Islet of Langerhans (tissue), 1 donor: ENCODE measurements around the gene SMIM5.
"Not testable (repeated sequence)": the region's sequence is repeated elsewhere in the genome, so short reads cannot be mapped to it uniquely, and the experiment has no call there.

ENCODE experiments used
- FAIRE-seq: peaks from one replicate; lab custom pipeline; 2011; peaks lifted over from hg19 to GRCh38; lab: Jason Lieb, UNC

SMIM5 gene

DNA sequence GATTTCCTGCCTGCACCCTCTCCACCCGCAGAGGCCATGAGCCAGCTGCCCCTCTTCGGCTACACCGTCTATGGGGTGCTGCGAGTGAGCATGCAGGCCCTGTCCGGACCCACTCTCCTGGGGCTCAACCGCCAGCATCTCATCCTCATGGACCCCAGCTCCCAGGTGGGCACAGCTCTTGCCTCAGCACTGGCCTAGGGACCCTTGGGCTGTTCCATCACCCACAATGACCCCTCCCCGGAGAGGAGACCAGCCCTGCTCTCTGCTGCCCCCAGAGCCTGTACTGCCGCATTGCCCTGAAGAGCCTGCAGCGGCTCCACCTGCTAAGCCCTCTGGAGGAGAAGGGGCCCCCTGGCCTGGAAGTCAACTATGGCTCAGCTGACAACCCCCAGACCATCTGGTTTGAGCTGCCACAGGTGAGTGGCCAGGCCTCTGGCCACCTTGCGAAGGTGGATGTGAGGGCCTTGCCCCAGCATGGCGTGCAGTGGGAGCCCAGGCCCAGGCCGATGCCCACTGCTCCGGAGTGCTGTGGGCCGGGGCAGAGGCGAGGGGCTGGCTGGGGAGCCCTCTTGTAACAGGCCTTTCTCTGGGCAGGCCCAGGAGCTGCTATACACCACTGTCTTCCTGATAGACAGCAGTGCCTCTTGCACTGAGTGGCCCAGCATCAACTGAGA, 7.3 kb upstream of the SMIM5 start:
- no peak for FAIRE-seq

DNA sequence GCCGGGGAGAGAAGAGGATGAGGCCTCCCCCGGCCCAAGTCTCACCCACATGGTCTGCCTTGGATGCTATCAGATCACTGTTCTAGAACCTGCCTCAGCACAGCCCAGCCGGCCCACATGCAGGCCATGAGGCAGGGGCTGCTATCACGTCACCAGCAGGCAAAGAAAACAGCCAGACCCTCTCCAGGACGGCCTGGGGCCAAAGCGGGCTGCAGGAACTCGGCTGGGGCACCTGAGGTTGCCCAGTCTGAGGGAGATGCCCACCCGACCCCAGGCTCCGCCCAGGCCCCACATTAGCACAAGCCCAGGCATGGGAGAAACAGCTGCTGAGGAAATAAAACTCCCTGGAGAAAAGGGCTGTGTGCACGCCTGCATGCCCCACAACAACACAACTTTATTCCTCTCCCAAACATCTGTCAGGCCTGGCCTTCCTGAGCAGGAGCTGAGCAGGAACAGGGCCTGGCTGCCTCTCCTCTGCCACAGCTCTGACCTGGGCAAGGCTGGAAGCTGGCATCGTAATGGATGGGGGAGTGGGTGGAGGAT, 6.7 kb upstream of the SMIM5 start:
- no peak for FAIRE-seq

DNA sequence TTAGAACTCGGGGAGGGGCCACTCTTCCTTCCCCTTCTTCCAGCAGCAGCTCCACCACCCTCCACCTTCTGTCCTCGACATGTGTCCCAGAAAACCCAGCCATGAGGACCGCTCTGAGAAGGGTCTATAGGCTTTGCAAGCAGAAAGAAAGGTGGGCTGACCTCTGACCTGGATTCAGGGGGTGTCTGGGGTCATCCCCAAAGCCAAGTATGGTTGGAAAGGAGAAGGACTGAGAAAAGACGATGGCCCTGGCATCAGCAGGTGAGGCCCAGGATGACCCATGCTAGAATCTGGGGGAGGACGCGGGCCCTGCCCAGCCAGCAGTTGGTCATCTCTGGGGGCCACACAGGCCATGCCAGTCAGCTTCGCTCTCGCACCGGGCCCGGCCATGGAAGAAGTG, 6.1 kb upstream of the SMIM5 start:
- FAIRE-seq = no peak

DNA sequence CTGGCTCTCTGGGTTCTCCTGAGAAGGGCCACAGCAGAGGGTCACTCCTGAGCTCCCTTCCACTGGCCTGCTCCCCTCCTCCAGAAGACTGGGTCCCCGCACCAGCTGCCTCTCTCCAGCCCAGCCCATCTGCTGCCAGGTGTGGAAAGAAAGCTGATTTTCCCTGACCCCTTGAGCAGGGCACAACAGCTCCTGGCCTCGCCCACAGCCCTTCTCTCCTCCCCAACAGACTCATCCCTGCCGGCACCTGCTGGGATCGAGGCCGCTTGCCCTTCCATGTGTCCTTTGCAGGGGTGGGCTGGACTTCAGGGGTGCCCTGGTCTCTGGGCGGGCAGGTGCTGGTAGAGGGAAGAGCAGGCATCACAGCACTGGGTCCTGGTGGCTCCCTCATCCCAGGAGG, 4.8 kb upstream of the SMIM5 start:
- no peak for FAIRE-seq

DNA sequence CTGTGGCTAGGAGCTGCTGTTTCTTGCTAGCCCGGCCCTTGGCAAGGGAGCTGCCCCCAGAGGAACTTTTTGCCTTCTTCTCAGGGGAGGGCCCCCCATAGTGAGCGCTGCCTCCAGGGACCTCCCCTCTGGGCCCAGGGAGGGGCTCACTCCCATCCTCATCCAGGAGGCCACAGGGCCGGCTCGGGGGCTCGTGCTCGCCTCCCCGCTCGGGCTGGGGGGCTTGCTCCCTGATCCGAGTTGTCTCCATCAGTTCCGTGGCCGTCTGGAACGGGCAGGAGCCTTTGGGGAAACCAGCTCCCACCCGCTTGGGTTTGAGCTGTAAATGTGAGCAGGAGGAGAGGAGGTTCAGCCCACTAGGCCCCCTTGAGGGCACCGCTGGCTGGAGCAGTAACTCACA, 4.1 kb upstream of the SMIM5 start:
- FAIRE-seq = no peak

DNA sequence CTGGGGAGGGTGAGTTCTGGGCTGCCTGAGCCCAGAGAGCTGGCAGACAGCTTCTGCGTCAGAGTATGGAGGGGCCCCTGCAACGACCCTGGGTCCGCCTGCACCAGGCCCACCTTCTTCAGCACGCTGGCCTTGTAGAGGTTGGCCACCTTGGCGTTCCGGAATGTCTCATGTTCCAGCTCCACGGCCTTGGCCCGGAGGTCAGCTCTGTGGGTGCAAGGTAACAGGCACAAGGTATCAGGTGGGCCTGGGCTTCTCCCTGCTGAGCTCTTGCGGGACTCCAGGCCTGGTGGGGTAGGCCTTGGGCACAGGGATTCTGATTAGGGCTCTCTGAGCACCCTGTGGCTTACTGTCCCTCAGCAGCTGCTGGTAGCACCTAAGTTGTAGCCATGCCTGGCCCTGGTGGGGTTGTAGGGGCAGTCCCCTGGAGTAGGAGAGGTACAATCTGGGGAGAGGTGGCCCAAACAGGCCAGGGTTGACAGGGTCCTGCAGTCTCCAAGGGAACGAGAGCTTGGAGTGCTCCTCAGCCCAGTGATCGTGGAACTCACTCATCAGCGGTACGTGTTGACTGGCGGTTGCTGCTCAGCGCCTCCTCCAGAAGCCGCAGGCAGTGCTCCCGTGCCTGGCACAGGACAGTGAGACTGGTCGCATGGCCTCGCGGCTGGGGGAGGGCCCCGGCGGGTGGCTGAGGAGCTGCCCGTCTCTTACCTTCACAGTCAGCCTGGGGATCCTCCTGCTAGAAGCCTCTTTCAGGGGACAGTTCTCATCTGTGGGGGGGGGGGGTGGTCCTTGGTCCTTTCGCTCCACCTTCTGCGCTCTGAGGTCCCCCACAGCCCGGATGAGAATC, 2.9 kb upstream of the SMIM5 start:
- no peak for FAIRE-seq

DNA sequence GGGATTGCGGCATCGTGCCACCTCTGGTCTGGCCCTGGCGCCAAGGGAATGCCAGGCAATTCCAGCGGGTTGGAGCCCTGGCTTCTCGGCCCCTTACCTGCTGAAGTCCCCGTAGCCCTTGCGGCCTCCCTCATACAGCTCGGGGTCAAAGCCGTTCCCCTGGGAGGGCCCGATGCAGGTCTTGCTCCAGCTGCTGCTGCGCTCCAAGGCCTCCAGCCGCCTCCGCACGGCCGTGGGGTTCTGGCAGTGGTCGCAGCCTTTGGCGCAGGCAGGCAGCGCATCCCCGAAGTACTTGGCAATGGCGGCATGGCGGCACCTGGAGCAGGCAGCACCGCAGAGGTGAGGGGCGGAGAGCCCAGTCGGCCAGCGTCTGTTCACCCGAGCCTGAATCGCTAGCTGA, 1.9 kb upstream of the SMIM5 start:
- FAIRE-seq = no peak

DNA sequence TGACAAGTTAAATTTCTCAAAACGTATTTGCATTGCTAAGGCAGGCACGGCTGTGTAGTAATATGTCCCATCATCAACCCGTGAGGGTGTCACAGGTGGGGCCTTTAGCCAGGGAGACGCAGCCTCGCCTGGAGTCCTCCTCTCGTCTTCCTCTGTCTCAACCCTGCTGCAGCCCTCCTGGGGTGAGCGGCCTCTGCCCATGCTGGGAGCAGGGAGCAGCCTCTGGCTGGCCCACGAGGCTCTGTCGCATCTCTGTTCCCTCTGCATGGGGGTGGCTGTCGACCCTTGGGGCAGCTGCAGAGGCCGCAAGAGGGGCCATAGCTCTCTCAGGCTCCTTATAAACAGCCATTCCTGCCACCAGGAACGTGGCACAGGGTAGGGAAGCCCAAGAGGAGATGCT, 806 bp upstream of the SMIM5 start:
- no peak for FAIRE-seq

DNA sequence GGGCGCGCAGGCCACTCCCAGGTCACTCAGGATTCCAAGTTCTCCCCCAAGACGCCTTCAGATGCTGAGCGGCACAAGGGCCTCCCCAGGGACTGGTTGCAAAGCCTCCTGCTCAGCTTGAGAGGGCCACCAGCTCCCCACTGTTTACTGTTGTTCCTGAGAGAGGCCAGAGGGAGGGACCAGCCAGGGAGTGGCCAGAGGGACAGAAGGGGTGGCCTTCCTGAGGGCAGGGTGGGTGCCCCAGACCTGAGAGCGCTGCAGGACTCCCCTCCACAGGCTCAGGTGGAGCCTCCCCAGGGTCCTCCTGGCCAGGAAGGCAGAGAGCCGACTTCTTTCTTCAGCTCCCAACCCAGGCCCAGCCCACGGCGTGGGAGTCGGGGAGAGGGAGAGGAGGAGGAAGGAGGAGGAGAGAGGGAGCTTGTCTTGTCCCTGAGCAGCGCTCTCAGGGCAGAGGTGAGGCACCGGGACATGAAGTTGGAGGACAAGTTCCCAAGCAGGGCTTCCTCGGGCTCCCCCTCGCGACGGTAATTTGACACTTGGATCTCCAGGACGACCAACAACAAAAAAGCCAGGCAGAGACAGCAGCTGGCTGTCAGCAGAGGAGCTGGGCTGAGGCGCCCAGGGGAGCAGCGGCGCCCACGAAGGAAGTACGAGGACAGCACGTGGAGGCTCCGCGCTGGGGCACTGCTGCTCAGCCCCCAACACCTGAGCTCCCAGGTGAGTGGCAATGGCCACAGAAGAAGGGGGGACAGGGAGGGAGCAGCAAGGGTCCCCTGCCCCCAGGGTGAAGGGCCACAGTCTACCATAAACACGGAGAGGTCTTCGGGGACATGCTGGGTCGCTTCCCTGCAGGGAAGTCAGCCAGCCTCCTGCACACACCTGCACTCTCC, 497 bp downstream of the SMIM5 start:
- FAIRE-seq = peak; percentile 81

DNA sequence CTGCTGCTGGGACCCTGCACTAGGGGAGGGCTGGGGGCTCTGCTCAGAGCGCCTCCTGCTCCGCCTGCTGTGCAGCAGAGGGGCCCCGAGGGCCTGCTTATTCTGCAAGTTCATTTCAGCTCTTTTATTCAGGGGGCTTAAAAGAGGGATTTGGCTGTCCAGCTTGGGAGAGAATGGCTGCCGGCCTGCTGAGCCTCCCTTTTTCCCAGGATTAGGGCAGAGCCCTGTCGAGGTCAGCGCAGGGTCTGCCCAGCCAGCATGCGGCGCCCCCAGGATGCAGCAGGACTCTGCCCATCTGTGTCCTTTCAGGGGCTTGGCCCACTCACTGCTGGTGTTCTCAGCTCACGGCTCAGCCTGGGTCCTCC, 1.1 kb downstream of the SMIM5 start:
- no peak for FAIRE-seq

DNA sequence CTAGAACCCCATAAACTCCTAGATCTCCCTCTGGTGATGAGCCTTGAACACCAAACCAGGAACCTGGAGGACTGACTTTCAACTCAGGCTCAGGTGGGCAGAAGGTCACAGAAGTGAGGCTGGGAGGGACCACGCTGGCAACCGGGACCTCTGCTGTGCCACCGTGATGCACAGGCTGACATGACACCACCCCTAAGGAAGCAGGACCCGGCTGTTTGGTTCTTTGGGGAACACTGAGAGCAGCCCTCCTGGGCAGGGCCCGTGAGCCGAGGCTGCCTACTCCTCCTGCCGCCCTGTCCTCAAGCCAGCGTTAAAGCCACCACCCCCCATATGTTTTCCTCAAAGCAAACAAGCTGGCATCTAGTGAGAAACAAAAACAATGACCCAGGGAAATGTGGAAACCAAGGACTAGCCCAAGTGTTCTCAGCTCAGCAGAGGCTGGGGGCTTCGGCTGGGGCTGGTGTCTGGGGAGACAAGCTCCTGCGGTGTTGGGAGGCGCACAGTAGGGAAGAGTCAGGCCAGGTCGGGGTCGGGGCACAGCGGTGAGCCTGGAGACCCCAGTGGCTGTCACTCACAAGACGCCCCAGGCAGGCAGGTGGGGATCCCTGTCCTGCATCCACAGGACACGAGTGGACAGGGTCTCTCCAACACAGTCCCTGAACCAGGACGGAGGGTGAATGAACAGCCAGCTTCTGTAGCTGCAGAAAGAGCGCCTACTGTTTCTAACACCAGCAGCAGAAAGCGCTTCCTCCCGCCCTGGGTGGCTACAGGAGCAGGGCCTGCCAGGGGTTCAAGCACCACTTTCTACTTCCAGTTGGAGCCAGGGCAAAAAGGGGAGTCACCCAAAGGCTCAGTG, 1.7 kb downstream of the SMIM5 start:
- no peak for FAIRE-seq

DNA sequence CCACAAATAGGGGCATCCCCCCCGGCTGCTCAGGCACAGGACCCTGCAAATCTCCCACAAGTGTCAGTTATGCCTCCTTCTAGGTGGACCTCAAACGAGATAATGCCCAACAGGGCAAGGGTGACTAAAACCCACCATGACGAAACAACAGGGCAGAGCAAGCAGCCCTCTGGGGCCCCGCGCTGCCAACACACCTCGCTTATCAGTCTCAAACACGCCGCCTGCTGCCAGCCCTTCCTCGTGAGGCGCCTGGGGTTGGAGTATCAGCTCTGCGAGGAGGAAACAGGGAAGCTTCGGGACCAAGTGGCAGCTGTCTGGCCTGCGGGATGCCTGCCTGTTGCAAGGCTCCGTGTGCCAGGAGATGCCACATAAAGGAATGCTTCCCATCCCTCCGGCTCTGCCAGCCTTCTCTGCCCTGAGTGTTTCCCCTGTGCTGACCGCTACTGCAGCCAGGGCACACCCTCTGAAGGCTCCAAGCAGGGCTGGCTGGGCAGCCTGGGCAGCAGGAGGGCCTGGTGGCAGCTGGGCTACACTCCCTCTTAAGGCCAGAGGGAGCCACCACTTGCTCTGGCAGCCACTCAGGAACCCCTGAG, 2.5 kb downstream of the SMIM5 start:
- FAIRE-seq = no peak

DNA sequence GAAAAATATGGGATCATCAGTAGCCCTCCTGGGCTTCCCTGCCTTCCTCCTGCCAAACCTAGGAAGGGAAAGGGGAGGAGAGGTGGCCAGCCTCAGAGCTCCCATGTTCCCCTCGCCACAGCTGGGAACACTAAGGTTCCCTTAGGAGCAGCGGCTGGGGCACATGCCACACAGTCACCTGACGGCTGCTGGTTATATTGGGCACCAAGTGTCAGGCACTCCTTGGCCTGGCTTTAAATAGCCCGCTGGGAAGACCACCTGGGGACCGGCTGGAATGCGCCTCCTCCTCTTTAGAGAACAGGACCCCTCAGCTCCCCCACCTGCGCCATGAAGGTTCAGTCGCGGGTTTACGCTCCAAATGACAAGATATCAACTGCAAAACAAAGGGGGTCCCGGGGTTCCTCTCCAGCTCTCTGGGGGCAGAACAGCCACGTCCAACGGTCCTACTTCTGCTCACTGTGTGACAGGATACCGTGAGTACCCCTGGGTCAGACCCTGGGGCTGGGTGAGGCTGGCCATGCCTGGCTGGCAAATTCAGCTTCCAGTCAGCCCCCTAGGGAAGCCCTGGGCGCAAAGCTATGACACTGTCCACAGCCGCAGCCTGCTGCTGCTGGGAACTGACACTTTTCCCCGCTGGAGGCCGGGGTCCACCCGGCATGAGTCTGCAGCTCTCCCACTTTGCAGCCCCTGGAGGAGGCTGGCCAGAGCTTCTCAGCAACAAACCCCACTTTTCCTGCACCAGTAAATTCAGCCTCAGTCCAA, 3.3 kb downstream of the SMIM5 start:
- no peak for FAIRE-seq

DNA sequence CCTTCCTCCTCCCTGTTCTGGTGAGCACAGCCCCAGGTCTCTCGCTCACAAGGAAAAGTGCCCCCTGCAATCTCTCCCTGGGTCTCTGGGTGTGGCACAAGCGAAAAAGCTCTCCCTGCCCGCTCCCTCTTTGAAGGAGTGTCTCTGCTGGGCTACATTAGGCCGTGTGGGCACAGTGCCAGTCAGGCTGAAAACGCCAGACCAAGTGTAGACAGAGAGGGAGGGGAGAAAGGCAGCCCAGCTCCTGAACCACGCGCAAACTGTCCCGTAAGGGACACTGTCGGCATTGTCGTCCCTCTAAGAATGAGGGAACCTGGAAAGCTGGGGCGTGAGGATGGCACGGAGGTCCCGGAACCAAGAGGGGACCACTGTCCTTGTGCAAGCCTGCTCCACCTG, 3.9 kb downstream of the SMIM5 start:
- FAIRE-seq = no peak

DNA sequence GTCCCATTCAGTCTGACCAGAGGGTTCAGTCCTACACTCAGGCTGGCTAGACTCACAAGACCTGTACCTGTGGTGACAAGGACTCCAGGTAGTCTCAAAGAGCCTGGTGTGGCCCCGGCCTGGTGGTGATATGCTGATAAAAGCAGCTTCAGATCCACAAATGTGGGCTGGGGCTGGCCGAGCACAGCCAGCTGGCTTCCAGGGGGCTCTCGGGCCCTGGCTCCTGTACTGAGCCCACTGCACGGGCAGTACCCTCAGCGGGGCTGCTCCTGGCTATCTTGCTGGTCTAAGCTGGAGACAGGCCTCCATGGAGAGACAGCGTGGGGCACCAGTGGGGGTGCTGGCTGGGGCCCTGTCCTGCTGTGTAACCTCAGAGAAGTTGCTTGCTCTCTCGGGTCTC, 4.3 kb downstream of the SMIM5 start:
- FAIRE-seq = no peak

DNA sequence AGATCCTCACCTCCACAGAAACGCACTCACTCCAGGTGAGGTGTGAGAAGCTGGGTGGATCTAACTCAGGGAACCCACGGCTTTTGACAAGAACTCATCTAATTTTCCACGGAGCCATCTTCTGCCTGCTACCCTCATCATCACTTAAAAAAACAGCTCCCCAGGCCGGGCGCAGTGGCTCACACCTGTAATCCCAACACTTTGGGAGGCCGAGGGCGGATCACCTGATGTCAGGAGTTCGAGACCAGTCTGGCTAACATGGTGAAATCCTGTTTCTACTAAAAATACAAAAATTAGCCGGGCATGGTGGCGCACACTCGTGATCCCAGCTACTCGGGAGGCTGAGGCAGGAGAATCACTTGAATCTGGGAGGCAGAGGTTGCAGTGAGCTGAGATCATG, 4.8 kb downstream of the SMIM5 start:
- not testable (repeated sequence) for FAIRE-seq

DNA sequence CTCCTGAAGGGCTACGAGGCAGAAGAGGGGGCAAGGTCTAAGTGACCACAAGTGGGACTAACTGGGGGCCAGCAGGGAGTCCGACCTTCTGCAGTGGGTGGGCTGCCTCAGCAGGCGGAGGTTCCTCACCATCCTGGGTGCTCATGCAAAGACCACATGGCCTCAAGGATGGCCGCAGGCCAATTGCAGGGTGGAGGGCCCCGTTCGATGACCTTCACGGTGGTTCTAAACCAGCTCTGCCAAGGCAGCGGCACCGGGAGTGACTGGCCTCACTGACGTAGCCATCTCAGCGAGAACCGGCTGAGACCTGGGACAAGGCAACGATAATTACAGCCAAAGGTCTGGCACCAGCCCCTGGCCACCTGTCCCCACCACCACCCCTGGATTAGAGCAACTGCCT, 5.7 kb downstream of the SMIM5 start:
- no peak for FAIRE-seq

DNA sequence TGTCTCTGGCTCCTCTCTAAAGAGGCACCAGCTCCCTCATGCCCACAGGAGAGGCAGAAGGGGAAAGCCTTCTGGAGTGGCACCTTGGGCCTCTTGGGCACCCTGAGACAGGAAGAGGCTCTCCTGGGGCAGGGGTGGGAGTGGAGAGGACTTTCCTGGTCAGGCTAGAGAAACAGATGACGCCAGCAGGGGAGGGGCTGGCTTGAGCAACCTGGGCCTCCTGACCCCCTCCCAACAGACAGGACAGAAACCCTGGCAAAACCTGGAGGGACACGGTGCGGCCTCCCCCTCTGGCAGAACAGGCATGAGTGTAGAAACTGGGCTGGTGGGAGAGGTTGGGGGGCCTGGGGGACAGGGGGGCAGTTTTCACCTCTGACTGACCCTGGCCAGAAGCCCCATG, 6.1 kb downstream of the SMIM5 start:
- FAIRE-seq = no peak

DNA sequence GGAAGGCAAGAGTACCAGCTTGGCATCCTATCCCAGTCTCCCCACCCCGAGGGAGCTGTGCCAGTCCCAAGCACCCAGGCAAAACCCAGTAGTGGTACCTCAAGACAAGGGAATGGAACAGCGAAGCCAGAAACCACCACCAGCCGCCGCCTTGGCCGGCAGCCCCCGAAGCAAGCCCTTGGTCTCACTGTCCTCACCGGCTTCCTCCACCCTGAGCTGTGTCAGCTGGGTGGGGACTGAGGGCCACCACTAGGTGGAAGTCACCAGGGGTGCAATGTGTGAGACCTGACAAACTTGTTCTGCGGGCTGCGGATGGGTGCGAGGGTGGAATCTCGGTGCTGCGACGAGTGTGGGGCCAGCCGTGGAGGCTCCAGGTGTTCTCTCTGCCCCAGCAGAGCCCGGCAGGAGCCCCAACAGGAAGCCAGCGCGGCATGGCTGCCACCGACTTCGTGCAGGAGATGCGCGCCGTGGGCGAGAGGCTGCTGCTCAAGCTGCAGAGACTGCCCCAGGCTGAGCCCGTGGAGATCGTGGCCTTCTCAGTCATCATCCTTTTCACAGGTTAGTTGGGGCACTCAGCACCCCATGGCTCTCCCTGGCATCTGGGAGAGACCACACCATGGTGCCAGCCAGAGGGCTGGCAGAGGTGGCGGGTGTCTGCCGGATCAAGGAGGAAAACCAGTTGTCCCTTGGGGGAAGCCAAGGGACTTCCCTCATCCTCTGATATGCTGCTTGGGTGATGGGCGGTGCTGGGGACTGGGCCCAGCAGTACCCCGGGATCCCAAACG, 6.7 kb downstream of the SMIM5 start:
- no peak for FAIRE-seq
